Measurements from ENCODE around the gene CKAP4. TPM values are rescaled to one million over a fixed set of nuclear protein-coding genes. Genes with fewer than 3 reads are reported as not detected.
A peak's percentile ranks its signal among the peaks of the same experiment; 100 is the strongest.

CKAP4 gene
- total and polyA plus RNA-seq, 2 of the 13 experiments (the other 11 are each of a cell fraction or from before 2014, with no cell fraction given): 39.2 to 70.2 TPM

DNA sequence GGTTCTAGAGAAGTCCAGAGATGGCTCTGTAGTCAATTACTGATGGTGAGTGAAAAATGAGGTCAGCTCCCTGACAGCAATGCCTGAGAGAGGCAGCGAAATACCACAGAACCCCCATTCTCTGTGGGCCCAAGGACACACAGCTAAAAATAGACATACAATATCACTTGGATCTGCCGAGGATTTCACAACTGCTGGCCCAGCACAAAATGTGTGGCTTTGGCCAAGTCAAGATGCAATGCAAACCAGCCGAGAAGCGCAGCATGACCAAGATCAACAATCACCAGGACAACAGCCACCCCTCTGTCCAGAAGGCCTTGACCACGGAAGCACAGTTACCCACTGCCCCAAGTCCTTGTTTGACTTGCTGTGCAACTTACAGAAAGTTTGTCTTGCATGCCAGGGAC lies 52.2 kb downstream of the CKAP4 start (continued):
- TF ChIP-seq, protein P1, sequence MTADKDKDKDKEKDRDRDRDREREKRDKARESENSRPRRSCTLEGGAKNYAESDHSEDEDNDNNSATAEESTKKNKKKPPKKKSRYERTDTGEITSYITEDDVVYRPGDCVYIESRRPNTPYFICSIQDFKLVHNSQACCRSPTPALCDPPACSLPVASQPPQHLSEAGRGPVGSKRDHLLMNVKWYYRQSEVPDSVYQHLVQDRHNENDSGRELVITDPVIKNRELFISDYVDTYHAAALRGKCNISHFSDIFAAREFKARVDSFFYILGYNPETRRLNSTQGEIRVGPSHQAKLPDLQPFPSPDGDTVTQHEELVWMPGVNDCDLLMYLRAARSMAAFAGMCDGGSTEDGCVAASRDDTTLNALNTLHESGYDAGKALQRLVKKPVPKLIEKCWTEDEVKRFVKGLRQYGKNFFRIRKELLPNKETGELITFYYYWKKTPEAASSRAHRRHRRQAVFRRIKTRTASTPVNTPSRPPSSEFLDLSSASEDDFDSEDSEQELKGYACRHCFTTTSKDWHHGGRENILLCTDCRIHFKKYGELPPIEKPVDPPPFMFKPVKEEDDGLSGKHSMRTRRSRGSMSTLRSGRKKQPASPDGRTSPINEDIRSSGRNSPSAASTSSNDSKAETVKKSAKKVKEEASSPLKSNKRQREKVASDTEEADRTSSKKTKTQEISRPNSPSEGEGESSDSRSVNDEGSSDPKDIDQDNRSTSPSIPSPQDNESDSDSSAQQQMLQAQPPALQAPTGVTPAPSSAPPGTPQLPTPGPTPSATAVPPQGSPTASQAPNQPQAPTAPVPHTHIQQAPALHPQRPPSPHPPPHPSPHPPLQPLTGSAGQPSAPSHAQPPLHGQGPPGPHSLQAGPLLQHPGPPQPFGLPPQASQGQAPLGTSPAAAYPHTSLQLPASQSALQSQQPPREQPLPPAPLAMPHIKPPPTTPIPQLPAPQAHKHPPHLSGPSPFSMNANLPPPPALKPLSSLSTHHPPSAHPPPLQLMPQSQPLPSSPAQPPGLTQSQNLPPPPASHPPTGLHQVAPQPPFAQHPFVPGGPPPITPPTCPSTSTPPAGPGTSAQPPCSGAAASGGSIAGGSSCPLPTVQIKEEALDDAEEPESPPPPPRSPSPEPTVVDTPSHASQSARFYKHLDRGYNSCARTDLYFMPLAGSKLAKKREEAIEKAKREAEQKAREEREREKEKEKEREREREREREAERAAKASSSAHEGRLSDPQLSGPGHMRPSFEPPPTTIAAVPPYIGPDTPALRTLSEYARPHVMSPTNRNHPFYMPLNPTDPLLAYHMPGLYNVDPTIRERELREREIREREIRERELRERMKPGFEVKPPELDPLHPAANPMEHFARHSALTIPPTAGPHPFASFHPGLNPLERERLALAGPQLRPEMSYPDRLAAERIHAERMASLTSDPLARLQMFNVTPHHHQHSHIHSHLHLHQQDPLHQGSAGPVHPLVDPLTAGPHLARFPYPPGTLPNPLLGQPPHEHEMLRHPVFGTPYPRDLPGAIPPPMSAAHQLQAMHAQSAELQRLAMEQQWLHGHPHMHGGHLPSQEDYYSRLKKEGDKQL (CRISPR knock-in tag; IDR thresholded peaks at IDR 0.05; ENCODE audit: low read depth): no peak
- TF ChIP-seq TRIM24 (CRISPR knock-in tag; IDR thresholded peaks at IDR 0.05) (no peak), TBP (CRISPR knock-in tag; IDR thresholded peaks at IDR 0.05) (no peak), SAFB2 (CRISPR knock-in tag; IDR thresholded peaks at IDR 0.05; ENCODE audit: borderline replicate concordance, low read depth) (no peak), CEBPZ (IDR thresholded peaks at IDR 0.05; ENCODE audit: low read length) (no peak), ZBTB40 (IDR thresholded peaks at IDR 0.05) (no peak), ZBTB40 (CRISPR knock-in tag; IDR thresholded peaks at IDR 0.05) (no peak), ZNF607 (CRISPR knock-in tag; IDR thresholded peaks at IDR 0.05; ENCODE audit: borderline replicate concordance) (no peak; the same call in 1 of the 2 replicates), TFDP2 (CRISPR knock-in tag; IDR thresholded peaks at IDR 0.05) (no peak), ZNF431 (CRISPR knock-in tag; IDR thresholded peaks at IDR 0.05; ENCODE audit: borderline replicate concordance, low read depth) (0 out of 2 replicates have a peak, but pooled peaks have one; percentile 33)

All from HepG2 (cell line).